ENCODE results near the gene CAPN10.
A peak's percentile ranks its signal among the peaks of the same experiment; 100 is the strongest.

Gene CAPN10

GRCh38 chr2:240626531-240627300, 40.2 kb downstream of the CAPN10 start:
- H3K36me3 ChIP-seq = peaks cover 0 to 26% (median 0%) of the 10 kb centered on the region in 3 donors
- TF ChIP-seq CTCF (IDR thresholded peaks at IDR 0.05) = no peak
- peaks cover 0 to 3% (median 0%) of the 10 kb centered on the region in 4 donors for H3K4me1 ChIP-seq
- intact Hi-C loops (cut with DNase I; ENCODE audit: low total_unique reads) = no loop called here
- H3K9me3 ChIP-seq = no peaks in the 10 kb centered on the region
- no peak overlapping the region for H3K27ac ChIP-seq
- peak; percentile 21 to 67 for DNase-seq
- H3K27me3 ChIP-seq = peaks cover 0 to 3% of the 10 kb centered on the region in 2 donors
- H3K4me3 ChIP-seq = no peak overlapping the region

GRCh38 chr2:240627736-240628506, 41.4 kb downstream of the CAPN10 start:
- no peak for TF ChIP-seq CTCF (IDR thresholded peaks at IDR 0.05)
- no peaks in the 10 kb centered on the region for H3K9me3 ChIP-seq
- H3K4me3 ChIP-seq = no peak overlapping the region
- DNase-seq = peak; percentile 5 to 49
- intact Hi-C loops (cut with DNase I; ENCODE audit: low total_unique reads) = no loop called here
- peaks cover 0 to 3% of the 10 kb centered on the region in 2 donors for H3K27me3 ChIP-seq
- no peak overlapping the region for H3K27ac ChIP-seq
- peaks cover 0 to 3% (median 0%) of the 10 kb centered on the region in 4 donors for H3K4me1 ChIP-seq
- H3K36me3 ChIP-seq = peaks cover 0 to 18% (median 0%) of the 10 kb centered on the region in 3 donors

- H3K27me3 ChIP-seq = peaks cover 0 to 3% of the 10 kb centered on the region in 2 donors
- peak in 1 of 2 donors; percentile 48 for DNase-seq
- no peak overlapping the region for H3K4me3 ChIP-seq
- no peak overlapping the region for H3K27ac ChIP-seq
- intact Hi-C loops (cut with DNase I; ENCODE audit: low total_unique reads) = no loop called here
- no peak for TF ChIP-seq CTCF (IDR thresholded peaks at IDR 0.05)
- peaks cover 0 to 18% (median 0%) of the 10 kb centered on the region in 3 donors for H3K36me3 ChIP-seq
- H3K9me3 ChIP-seq = no peaks in the 10 kb centered on the region
- peaks cover 0 to 3% (median 0%) of the 10 kb centered on the region in 4 donors for H3K4me1 ChIP-seq
Observed at GRCh38 chr2:240628507-240628807, 41.9 kb downstream of the CAPN10 start.

DNA sequence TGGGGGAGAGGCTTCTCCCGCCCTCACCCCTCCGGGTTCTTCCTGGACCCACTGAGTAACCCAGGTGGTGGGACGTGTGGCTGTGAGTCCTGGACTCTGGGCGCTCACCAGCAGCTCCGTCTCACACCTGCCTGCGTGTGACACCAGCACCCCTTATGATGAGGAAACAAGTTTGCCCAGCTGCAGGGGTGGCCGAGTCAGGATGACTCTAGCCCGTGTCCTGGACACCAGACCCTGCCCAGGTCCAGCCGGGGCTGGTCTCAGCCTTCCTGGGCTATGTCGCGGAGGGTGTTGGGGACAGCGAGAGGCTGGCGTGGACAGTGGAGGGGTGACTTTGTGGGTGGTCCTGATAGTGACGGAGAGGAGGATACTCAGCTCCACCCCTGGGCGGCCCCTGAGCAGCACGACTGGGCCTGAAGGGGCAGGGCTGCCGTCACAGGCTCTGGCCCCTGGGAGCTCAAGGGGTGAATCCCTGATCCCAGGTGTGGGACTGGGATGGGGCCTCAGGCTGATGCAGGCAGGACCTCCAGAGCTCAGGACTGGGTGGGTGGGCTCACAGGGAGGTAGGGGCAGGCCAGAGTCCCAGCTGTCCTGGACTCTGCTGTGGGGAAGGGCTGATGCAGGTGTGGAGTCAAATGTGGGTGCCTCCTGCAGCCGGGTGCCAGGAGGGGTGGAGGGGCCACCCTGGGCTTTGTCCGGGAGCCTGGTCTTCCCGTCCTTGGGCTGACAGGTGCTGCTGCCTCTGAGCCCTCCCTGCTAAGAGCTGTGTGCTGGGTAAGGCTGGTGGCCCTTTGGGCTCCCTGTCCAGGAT, 42.5 kb downstream of the CAPN10 start:
- H3K27me3 ChIP-seq = peaks cover 0 to 3% of the 10 kb centered on the region in 2 donors
- no peak overlapping the region for H3K4me3 ChIP-seq
- TF ChIP-seq CTCF (IDR thresholded peaks at IDR 0.05) = no peak
- H3K4me1 ChIP-seq = peaks cover 0 to 3% (median 0%) of the 10 kb centered on the region in 4 donors
- peaks cover 0 to 3% (median 0%) of the 10 kb centered on the region in 3 donors for H3K9me3 ChIP-seq
- intact Hi-C loops (cut with DNase I; ENCODE audit: low total_unique reads) = no loop called here
- H3K36me3 ChIP-seq = peaks cover 0 to 18% (median 0%) of the 10 kb centered on the region in 3 donors
- DNase-seq = peak; percentile 9 to 53
- H3K27ac ChIP-seq = no peak overlapping the region

DNA sequence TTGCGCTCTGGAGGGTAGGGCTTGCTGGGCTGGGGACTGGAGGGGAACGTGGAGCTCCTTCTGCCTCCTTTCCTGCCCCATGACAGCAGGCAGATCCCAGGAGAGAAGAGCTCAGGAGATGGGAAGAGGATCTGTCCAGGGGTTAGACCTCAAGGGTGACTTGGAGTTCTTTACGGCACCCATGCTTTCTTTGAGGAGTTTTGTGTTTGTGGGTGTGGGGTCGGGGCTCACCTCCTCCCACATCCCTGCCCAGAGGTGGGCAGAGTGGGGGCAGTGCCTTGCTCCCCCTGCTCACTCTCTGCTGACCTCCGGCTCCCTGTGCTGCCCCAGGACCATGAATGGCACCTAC, 43.1 kb downstream of the CAPN10 start:
- peak in 1 of 2 donors; percentile 1 for DNase-seq
- no peak overlapping the region for H3K4me3 ChIP-seq

More for the DNA sequence above, 43.1 kb downstream of the CAPN10 start:
- Histone ChIP-seq H3K4me1 (peaks cover 0 to 3% (median 0%) of the 10 kb centered on the region in 4 donors), H3K27ac (no peak overlapping the region), H3K27me3 (peaks cover 0 to 3% of the 10 kb centered on the region in 2 donors), H3K36me3 (peaks cover 0 to 18% (median 0%) of the 10 kb centered on the region in 3 donors), H3K9me3 (peaks cover 0 to 3% (median 0%) of the 10 kb centered on the region in 3 donors)
- TF ChIP-seq CTCF (IDR thresholded peaks at IDR 0.05) = no peak
- intact Hi-C loops (cut with DNase I; ENCODE audit: low total_unique reads) = no loop called here

All from tibial artery (tissue), 4 donors.